ENCODE results near the gene SYT5.

- peak; percentile 46 to 79 for TF ChIP-seq POLR2A (IDR thresholded peaks at IDR 0.05)
- TF ChIP-seq, protein P1, sequence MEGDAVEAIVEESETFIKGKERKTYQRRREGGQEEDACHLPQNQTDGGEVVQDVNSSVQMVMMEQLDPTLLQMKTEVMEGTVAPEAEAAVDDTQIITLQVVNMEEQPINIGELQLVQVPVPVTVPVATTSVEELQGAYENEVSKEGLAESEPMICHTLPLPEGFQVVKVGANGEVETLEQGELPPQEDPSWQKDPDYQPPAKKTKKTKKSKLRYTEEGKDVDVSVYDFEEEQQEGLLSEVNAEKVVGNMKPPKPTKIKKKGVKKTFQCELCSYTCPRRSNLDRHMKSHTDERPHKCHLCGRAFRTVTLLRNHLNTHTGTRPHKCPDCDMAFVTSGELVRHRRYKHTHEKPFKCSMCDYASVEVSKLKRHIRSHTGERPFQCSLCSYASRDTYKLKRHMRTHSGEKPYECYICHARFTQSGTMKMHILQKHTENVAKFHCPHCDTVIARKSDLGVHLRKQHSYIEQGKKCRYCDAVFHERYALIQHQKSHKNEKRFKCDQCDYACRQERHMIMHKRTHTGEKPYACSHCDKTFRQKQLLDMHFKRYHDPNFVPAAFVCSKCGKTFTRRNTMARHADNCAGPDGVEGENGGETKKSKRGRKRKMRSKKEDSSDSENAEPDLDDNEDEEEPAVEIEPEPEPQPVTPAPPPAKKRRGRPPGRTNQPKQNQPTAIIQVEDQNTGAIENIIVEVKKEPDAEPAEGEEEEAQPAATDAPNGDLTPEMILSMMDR (IDR thresholded peaks at IDR 0.05), result no peak
Observed at GRCh38 chr19:55208880-55209692, 29.0 kb upstream of the SYT5 start, which contains the start of gene PTPRH.
